Tibial nerve (tissue), 4 donors: Measurements from ENCODE around the gene FAM117A.

Experiments used
- EP300 ChIP-seq, 2 donors: sonication (generic); formaldehyde crosslinking; IDR thresholded peaks; one replicate each; pipeline ENCODE4 v1.6.1; 2017; ENCODE audit warnings: antibody characterized with exemption in 2 of 2, mild to moderate bottlenecking in 1 of 2
- POLR2A ChIP-seq, 2 donors: fragments of 450-650 bp; IDR thresholded peaks; one replicate each; pipeline ENCODE4 v1.6.1; 2017; ENCODE audit warnings: antibody characterized with exemption in 2 of 2, mild to moderate bottlenecking in 2 of 2, moderate library complexity in 2 of 2
- TF ChIP-seq, protein P1 (sequence below), 5 experiments: fragments of 200-600 bp in 3 of 5; fragments of 450-650 bp in 2 of 5; sonication (generic) in 3 of 5; IDR thresholded peaks; one replicate each; pipeline ENCODE4 v1.5.1; 2016 to 2019; ENCODE audit warnings: antibody characterized with exemption in 5 of 5, mild to moderate bottlenecking in 3 of 5, moderate library complexity in 2 of 5

DNA sequence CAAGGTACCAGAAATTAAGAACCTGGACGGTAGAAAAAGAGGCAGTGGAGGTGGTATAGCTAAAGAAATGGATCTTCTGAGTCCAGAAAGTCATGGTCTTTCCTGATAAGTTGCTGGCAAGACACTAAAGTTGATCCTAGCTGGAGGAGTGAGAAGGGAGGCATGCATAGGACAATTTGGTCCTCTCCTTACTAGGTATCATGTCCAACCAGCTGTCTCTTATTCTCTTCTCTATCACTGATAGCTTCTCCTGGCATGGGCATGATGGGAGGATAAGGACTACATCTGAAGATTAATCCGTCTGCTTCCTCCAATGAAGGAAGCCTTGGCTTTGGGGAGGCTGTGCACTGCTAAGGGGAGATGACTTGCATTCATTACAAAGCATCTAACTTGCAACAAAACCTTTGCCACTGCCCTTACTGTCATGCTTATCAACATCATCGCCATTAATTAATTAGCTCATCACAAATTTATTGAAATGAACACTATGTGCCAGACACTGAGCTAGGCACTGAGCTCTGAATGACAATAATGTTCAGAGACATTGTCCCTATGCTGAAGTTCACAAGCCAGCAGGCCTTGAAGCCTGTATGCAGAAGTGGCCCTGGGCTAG lies 3.1 kb upstream of the FAM117A start:
- TF ChIP-seq, protein P1, sequence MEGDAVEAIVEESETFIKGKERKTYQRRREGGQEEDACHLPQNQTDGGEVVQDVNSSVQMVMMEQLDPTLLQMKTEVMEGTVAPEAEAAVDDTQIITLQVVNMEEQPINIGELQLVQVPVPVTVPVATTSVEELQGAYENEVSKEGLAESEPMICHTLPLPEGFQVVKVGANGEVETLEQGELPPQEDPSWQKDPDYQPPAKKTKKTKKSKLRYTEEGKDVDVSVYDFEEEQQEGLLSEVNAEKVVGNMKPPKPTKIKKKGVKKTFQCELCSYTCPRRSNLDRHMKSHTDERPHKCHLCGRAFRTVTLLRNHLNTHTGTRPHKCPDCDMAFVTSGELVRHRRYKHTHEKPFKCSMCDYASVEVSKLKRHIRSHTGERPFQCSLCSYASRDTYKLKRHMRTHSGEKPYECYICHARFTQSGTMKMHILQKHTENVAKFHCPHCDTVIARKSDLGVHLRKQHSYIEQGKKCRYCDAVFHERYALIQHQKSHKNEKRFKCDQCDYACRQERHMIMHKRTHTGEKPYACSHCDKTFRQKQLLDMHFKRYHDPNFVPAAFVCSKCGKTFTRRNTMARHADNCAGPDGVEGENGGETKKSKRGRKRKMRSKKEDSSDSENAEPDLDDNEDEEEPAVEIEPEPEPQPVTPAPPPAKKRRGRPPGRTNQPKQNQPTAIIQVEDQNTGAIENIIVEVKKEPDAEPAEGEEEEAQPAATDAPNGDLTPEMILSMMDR (IDR thresholded peaks at IDR 0.05) = no peak
- no peak for TF ChIP-seq POLR2A (IDR thresholded peaks at IDR 0.05)
- TF ChIP-seq EP300 (IDR thresholded peaks at IDR 0.05) = no peak
